ENCODE data around the gene LRRIQ4.

Gene LRRIQ4

GRCh38 chr3:169804681-169805080 is 8.0 kb upstream of the LRRIQ4 start:
- DNase-seq (ENCODE audit: extremely low read depth in 1 of 2, low read depth in 1 of 2) = no peak

GRCh38 chr3:169809230-169809795 is 3.4 kb upstream of the LRRIQ4 start:
- no peak for DNase-seq (ENCODE audit: extremely low read depth in 1 of 2, low read depth in 1 of 2)

- no peak for DNase-seq (ENCODE audit: extremely low read depth in 1 of 2, low read depth in 1 of 2)
Observed at GRCh38 chr3:169811631-169812331, 889 bp upstream of the LRRIQ4 start.

- DNase-seq (ENCODE audit: extremely low read depth in 1 of 2, low read depth in 1 of 2) = no peak
Observed at GRCh38 chr3:169813278-169813677, 608 bp downstream of the LRRIQ4 start.

- peak; percentile 40 to 45 for DNase-seq (ENCODE audit: extremely low read depth in 1 of 2, low read depth in 1 of 2)
Observed at GRCh38 chr3:169813757-169814517, 1.3 kb downstream of the LRRIQ4 start.

GRCh38 chr3:169815590-169816150 is 3.0 kb downstream of the LRRIQ4 start:
- DNase-seq (ENCODE audit: extremely low read depth in 1 of 2, low read depth in 1 of 2) = no peak

- no peak for DNase-seq (ENCODE audit: extremely low read depth in 1 of 2, low read depth in 1 of 2)
Observed at GRCh38 chr3:169818316-169818715, 5.6 kb downstream of the LRRIQ4 start.

- DNase-seq (ENCODE audit: extremely low read depth in 1 of 2, low read depth in 1 of 2) = no peak
Observed at GRCh38 chr3:169822091-169822490, 9.4 kb downstream of the LRRIQ4 start.

GRCh38 chr3:169822540-169822939 is 9.9 kb downstream of the LRRIQ4 start:
- no peak for DNase-seq (ENCODE audit: extremely low read depth in 1 of 2, low read depth in 1 of 2)

- DNase-seq (ENCODE audit: extremely low read depth in 1 of 2, low read depth in 1 of 2) = no peak
Observed at GRCh38 chr3:169822983-169823382, 10.3 kb downstream of the LRRIQ4 start.

GRCh38 chr3:169825316-169825715 is 12.6 kb downstream of the LRRIQ4 start:
- DNase-seq (ENCODE audit: extremely low read depth in 1 of 2, low read depth in 1 of 2) = no peak

GRCh38 chr3:169827712-169828111 is 15.0 kb downstream of the LRRIQ4 start:
- no peak for DNase-seq (ENCODE audit: extremely low read depth in 1 of 2, low read depth in 1 of 2)

GRCh38 chr3:169835533-169835932 is 22.9 kb downstream of the LRRIQ4 start:
- no peak for DNase-seq (ENCODE audit: extremely low read depth in 1 of 2, low read depth in 1 of 2)

- no peak for DNase-seq (ENCODE audit: extremely low read depth in 1 of 2, low read depth in 1 of 2)
Observed at GRCh38 chr3:169836078-169836941, 23.6 kb downstream of the LRRIQ4 start.

GRCh38 chr3:169836942-169837275 is 24.2 kb downstream of the LRRIQ4 start:
- DNase-seq (ENCODE audit: extremely low read depth in 1 of 2, low read depth in 1 of 2) = no peak

GRCh38 chr3:169838511-169839030 is 25.9 kb downstream of the LRRIQ4 start:
- no peak for DNase-seq (ENCODE audit: extremely low read depth in 1 of 2, low read depth in 1 of 2)

GRCh38 chr3:169841171-169841570 is 28.5 kb downstream of the LRRIQ4 start:
- no peak for DNase-seq (ENCODE audit: extremely low read depth in 1 of 2, low read depth in 1 of 2)

GRCh38 chr3:169842960-169843359 is 30.3 kb downstream of the LRRIQ4 start:
- no peak for DNase-seq (ENCODE audit: extremely low read depth in 1 of 2, low read depth in 1 of 2)

GRCh38 chr3:169846458-169847193 is 34.0 kb downstream of the LRRIQ4 start:
- no peak for DNase-seq (ENCODE audit: extremely low read depth in 1 of 2, low read depth in 1 of 2)

GRCh38 chr3:169847896-169848295 is 35.2 kb downstream of the LRRIQ4 start:
- no peak for DNase-seq (ENCODE audit: extremely low read depth in 1 of 2, low read depth in 1 of 2)
